SK-N-MC (cell line): Measurements from ENCODE around the gene PRICKLE4.

ENCODE experiments used
- EZH2 ChIP-seq: fragments of 200-600 bp; sonication (generic); IDR thresholded peaks from one replicate; pipeline ENCODE4 v1.6.1; 2017; ENCODE audit warnings: antibody characterized with exemption
- FOXP2 ChIP-seq: optimal IDR thresholded peaks from 2 replicates; pipeline ENCODE3; 2011; ENCODE audit warnings: mild to moderate bottlenecking, moderate library complexity; ENCODE audit not compliant: insufficient read depth; ENCODE audit errors: extremely low read length, control extremely low read depth
- POLR2AphosphoS5 ChIP-seq: IDR thresholded peaks from 2 replicates; pipeline ENCODE4 v1.6.1; 2012; ENCODE audit warnings: mild to moderate bottlenecking, low read depth, low read length, borderline replicate concordance

- TF ChIP-seq EZH2: no peak
- no peak for TF ChIP-seq FOXP2
- TF ChIP-seq POLR2AphosphoS5: no peak
Measured at GRCh38 chr6:41791305-41791704, 10.7 kb downstream of the PRICKLE4 start.
